ENCODE results near the gene DMD.

DMD gene

GRCh38 chrX:32016195-32016594 lies 1195.2 kb downstream of the DMD start:
- DNase-seq (ENCODE audit: low read depth) = no peak
- H3K4me3 ChIP-seq (ENCODE audit: low read depth, low read length) = no peak overlapping the region
- TF ChIP-seq CTCF (IDR thresholded peaks at IDR 0.05; ENCODE audit: low read depth, low read length, missing control alignments) = no peak

GRCh38 chrX:32010948-32011347 lies 1200.4 kb downstream of the DMD start:
- H3K4me3 ChIP-seq (ENCODE audit: low read depth, low read length) = no peak overlapping the region
- no peak for DNase-seq (ENCODE audit: low read depth)
- TF ChIP-seq CTCF (IDR thresholded peaks at IDR 0.05; ENCODE audit: low read depth, low read length, missing control alignments) = no peak

GRCh38 chrX:32010212-32010611 lies 1201.1 kb downstream of the DMD start:
- DNase-seq (ENCODE audit: low read depth) = no peak
- H3K4me3 ChIP-seq (ENCODE audit: low read depth, low read length) = no peak overlapping the region
- TF ChIP-seq CTCF (IDR thresholded peaks at IDR 0.05; ENCODE audit: low read depth, low read length, missing control alignments) = no peak

GRCh38 chrX:31993637-31994036 lies 1217.7 kb downstream of the DMD start:
- DNase-seq (ENCODE audit: low read depth) = no peak
- TF ChIP-seq CTCF (IDR thresholded peaks at IDR 0.05; ENCODE audit: low read depth, low read length, missing control alignments) = no peak
- H3K4me3 ChIP-seq (ENCODE audit: low read depth, low read length) = no peak overlapping the region

GRCh38 chrX:31988975-31989374 lies 1222.4 kb downstream of the DMD start:
- no peak for TF ChIP-seq CTCF (IDR thresholded peaks at IDR 0.05; ENCODE audit: low read depth, low read length, missing control alignments)
- DNase-seq (ENCODE audit: low read depth) = no peak
- H3K4me3 ChIP-seq (ENCODE audit: low read depth, low read length) = no peak overlapping the region

GRCh38 chrX:31981546-31982062 lies 1229.7 kb downstream of the DMD start:
- no peak for TF ChIP-seq CTCF (IDR thresholded peaks at IDR 0.05; ENCODE audit: low read depth, low read length, missing control alignments)
- DNase-seq (ENCODE audit: low read depth) = no peak
- no peak overlapping the region for H3K4me3 ChIP-seq (ENCODE audit: low read depth, low read length)

GRCh38 chrX:31969714-31970113 lies 1241.6 kb downstream of the DMD start:
- H3K4me3 ChIP-seq (ENCODE audit: low read depth, low read length) = no peak overlapping the region
- no peak for TF ChIP-seq CTCF (IDR thresholded peaks at IDR 0.05; ENCODE audit: low read depth, low read length, missing control alignments)
- no peak for DNase-seq (ENCODE audit: low read depth)

Data from GM12864 (cell line).